Renal cortical epithelial cell (primary cell): ENCODE results near the gene THAP11. TPM values are rescaled to one million over a fixed set of nuclear protein-coding genes. Genes with fewer than 3 reads are reported as not detected.
A peak's percentile ranks its signal among the peaks of the same experiment; 100 is the strongest.

Experiments used
- DNase-seq: peaks from one replicate; pipeline ENCODE4 v3.0.0-alpha.2; 2011; ENCODE audit warnings: low read depth
- total RNA-seq: library from RNA; depleted of rRNA; stranded (reverse); fragments of >200 nt; gene quantifications from 2 replicates; pipeline ENCODE4 v1.2.3, GENCODE V29; 2014

Gene THAP11
- total RNA-seq: 19.6 and 36.1 TPM in 2 replicates

DNA sequence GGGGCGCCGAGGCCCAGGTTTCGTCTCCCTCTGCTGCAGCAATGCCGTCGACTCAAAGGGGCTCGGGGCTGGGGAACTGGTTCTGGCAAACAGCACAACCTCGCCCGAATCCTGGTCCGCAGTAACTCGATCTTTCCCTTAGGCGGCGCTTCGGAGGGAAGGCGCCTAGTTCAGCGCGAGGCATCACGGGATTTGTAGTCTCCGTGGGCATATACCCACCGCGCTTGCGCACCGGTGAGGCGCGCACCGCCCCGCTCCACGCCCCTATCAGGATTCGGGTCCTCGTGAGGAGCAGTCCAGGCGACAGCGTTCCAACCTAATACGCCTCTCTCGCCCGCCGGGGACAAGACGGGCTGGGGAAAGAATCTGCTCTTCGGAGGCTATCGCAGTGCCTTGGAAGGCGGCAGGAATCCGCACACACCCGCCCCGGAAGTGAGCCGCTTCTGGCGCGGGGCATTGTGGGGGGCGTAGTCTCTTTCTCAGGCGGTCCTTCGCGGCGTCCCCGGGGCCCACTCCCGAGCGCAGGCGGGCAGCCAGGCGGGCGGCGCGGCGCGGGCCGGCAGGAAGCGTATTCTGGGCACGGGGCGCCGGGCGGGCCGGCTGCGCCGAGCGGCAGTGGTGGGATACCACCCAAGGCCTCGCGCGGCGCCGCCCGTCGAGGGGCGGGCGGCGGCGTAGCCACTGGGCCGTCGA, at the start of gene THAP11:
TSS of gene THAP11 (plus strand) at position 505 of the 693 bp plus-strand sequence. CDS start 235 bp downstream, outside the sequence.
- peak; percentile 82 for DNase-seq

DNA sequence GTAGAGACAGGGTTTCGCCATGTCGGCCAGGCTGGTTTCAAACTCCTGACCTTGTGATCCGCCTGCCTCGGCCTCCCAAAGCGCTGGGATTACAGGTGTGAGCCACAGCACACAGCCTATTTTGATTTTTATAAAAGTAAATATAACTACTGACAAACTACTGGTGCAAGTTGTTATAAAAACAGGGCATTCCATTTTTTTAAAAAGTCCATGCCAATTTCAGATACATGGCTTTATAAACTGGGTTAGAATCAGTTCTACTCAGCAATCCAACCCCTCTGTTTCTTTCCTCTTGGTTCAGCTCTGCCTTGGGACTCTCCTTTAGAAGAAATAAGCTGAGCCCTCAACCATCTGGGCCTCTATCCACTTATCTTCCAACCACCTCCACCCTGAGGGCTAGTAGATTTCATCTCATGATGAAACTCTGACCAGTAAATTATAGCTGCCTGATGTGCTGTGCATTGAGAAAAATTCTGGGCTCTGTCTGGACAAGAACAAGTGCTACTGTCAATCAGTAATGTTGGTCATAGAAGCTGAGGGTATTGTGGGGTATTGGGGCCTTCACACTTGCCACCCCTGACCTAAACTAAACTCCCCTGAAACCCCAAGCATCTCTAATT, 45.9 kb upstream of the THAP11 start:
- no peak for DNase-seq

DNA sequence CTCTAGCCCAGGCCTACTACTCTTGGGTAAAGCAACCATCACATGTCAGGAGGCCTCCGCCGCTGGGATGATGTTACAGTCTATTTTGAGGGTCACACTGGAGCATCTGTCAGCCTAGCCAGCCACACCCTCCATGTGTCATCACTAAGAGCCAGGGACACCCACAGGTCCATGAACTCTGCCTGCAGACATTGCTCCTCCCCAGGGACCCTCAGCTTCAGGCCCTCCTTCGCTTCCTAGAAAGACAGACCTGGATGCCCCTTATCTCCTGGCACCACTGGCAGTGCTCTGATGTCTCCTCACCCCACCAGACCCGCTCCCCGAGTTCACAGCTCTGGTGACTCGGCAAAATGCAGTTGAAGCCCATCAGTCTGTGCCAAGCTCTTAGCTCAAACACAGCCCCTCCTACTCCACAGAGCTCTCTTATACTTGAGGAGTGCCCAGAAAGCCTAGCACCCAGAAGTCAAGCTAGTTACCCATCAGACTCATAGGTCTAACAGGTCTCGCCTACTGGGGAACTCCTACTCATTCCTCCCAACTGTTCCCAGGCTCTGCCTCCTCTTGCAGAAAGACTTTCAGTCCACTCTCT, 41.7 kb upstream of the THAP11 start:
- DNase-seq: no peak

DNA sequence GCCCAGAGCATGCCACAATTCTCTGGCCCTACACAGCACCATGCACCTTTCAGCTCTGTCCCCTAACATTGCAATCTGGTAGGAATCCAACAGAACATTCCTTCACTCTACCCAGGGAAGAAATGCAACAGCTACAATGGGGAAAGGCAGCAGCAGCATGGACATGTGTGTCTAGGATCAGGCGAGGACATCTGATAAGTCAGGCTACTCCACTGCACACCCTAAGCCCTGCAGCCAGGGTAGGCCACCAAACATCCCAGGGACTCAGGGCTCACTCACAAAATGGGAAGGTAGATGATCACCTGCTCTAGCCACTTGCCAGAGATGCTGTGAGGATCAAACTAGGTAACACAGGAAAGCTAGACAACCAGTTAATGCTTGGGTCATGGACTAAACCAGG, 40.9 kb upstream of the THAP11 start:
- DNase-seq: no peak

DNA sequence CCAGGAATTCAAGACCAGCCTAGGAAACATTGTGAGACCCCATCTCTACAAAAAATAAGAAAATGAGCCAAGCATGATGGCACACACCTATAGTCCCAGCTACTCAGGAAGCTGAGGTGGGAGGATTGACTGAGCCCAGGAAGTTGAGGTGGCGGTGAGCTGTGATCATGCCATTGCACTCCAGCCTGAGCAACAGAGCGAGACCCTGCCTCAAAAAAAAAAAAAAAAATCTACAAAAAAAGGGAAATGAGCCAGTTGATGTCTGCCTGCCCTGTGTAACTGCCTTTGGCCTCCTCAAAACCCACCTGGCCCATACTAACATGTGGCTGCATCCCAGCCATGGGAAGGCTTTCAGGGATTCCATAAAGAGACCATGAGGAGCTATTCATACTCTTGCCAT, 40.2 kb upstream of the THAP11 start:
- DNase-seq: no peak

DNA sequence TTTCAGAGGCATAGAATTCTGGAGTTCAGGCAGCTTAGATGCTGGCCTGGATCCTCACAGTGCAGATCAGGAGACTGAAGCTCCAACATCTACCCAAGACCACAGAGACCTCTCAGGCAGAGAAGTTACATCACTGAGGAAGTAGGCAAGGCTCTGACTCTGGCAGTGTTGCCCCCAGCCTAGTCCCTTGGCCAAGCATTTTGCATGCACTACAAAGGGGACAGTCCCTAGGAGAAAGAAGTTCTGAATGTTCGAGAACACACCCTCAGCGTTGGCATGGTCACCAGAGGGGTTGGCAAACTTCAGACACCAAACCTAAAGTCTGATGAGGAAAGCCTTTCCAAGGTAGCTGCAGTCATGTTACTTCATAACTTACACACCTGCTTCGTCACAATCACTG, 38.2 kb upstream of the THAP11 start:
- DNase-seq: no peak

DNA sequence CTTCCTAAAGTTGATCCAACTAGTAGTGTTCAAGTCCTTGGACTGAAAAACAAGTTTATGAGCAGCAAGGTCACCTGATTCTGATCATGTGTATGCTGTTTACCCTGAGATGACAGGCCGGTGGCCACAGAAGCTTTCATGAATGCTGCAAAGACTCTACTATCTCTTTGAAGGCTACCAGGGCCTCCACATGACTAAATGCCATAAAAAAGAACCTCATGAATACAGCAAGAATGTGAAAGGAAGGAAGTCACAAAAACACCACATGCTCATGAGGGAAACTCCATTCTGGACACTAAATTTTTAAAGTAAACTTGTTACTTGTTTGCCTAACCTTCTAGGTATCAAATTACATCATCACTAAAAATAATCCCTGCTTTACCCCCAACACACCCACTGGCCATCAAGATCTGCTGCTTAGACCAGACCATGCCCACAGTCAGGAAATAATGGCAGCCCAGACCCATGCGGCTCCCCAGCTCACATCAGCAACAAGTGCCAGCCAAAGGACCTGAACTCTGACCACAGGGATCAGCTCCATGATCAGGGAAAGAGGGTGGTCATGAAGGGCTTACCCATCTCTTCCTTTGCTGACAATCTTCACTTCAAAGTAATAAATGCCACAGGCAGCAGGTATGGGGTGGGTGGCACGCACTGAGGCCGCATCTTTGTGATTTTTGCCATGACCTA, 37.1 kb upstream of the THAP11 start:
- DNase-seq: peak; percentile 18

DNA sequence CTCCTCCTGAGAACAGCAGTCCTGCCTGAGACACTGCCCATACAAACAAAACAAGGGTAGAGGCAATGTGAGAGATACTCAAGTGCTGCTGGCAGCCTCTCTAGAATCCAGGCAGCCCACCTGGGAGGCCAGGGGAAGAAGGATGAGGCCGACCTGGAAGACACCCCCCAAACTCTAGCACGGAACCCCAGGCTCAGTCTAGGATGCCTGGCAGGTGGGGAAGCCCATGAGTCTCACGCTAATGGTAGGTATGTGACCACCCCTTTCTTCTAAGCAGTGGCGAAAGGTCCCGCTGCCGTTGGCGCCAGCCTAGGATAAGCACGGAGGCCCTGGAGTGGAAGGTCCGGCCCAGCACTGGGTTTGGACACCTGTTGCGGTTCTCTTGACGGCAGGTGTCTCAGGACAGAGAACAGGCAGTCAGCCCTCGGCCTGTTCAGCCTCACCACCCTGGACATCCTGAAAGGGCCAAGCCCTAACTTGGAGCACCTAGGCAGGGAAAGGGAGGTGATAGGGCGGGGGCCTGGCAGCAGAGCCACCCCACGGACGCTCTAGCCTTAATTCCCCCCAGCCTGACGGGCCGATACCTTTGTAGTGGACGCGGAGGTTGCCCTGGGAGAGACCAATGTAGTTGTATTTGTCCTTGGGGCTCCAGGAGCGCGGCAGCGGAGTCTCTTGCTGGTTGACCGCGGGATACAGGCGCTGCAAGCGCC, 36.2 kb upstream of the THAP11 start:
- no peak for DNase-seq

DNA sequence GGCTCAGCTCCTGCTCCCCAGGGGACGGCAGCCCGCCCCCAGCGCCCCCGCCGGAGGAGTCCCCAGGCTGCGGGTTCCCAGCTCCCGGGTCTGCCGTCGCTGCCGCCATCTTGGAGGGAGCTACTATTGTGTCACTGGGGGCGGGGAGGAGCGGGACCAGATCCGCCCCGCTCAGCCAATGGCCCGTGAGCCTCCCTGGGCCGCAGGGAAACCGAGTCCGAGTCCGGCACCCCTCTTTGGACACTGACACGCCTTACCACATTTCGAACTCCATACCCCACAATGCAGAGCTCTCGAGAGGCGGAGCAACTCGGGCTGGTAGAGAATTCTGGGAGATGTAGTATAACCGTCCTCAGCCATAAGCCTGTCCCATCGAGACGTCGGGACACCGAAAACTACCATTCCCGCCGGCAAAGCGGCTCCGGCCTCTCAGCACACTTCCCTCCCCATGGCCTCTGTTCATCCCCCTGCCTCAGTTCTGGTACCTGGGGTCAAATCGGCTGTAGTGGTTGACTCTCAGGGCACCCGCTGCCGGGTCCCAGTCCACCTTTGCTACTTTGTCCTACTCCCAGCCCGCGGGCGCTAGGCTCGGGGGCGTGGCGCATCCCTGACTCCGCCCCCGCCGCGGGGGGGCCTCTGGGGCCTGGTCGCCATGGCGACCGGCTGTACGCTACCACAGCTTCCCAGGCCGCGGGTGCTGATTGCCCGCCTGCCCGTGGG, 35.5 kb upstream of the THAP11 start, which contains the start of the genes RANBP10 and TSNAXIP1:
TSS of gene RANBP10 (minus strand) at position 133 of the 720 bp plus-strand sequence. CDS start at position 109, 24 bp downstream.
TSS of gene TSNAXIP1 (plus strand) at position 462 of the 720 bp plus-strand sequence. CDS start 261 bp downstream, outside the sequence.
- peak; percentile 99 for DNase-seq

DNA sequence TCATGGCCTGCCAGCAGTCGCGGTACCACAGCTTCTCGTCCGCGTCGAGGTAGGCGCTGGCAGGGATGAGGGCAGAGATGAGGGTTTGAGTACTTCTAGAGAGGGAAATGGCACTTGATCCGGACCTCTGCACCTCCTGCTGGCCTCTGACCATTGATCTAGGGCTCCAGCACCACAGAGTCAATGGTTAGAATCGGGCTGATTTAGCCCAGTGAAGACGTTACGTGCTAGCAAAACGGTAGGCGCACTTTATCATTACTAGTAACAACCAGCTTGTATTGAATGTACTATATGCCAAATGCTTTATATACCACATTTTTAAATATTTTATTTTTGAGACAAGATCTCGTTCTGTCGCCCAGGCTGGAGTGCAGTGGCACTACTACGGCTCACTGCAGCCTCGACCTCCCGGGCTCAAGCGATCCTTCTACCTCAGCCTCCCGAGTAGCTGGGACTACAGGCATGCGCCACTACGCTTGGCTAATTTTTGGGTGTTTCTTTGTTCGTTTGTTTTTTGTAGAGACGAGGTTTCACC, 34.9 kb upstream of the THAP11 start:
- DNase-seq: no peak

DNA sequence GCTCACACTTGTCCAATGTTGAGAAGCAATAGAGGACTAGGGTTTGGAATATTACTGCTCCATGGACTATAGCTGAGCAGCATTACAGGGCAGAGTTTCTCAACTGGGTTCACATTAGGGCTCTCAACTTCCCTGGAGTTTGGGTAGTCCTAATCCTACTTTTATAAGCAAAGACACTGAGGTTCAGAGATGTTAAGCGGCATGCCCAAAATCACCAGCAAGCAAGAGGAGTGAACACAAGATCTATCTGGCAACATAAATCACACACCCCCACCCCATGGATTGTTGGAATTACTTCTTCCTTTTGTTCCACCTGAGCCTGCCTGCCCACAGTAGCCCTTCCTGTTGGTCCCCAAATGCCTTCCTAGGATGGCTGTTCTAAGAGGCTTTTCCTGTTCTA, 30.2 kb upstream of the THAP11 start:
- DNase-seq: no peak

DNA sequence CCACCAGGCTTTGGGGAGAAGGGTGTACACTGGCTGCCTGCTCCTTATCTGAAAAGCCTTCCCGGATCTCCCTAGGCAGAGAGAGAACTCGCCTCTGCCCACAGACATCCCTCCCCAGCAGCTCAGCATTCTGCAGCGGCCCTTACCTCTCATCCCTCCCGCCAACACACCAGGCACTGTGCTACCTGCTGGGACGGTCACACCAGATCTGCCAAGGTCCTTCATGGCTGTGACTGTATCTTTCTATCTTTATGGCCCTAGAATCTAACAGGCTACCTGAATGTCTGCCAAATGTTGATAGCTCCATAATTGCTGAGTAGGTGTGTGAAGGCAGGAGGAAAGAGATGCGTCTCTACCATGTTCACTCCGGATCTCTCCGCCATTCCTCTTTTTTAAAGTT, 27.6 kb upstream of the THAP11 start:
- DNase-seq: no peak

DNA sequence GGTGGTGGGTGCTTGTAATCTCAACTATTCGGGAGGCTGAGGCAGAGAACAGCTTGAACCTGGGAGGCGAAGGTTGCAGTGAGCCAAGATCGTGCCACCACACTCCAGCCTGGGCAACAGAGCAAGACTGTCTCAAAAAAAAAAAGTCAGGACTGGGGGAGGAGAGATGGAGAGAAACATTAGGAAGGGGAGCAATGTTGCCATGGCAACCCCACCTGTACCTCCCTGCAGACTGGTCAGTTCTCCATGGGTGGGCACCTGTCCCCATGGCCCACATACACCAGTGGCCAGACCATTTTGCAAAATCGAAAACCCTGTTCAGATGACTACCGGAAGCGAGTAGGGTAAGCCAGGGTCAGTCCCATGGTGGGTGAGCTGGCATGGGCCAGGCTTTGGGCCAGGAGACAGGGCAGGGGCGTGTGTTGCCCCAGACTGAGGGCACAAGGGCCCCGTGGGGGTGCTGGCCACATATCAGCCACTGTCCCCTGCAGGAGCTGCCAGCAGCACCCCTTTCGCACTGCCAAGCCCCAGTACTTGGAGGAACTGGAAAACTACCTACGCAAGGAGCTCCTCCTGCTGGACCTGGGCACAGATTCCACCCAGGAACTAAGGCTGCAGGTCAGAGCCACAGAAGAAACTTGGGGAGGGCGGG, 21.4 kb upstream of the THAP11 start:
- DNase-seq: no peak

DNA sequence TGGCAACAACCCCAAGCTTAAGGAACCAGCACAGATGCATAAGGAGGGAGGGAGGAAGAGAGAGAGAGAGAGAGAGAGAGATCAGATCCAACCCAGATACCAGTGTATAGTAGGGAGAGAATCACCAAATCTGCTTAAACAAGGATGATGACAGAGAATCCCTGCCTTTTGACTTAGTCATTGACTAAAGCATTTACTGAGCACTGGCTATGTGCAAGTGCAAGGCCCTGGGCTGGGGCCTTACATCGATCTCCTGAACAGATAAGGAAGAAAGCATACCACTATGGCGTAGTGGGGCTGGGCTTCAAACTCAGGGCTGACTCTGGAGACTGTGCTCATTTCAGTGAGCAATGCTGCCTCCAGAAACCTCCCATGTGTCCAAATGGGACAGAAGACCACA, 19.6 kb upstream of the THAP11 start:
- DNase-seq: no peak

DNA sequence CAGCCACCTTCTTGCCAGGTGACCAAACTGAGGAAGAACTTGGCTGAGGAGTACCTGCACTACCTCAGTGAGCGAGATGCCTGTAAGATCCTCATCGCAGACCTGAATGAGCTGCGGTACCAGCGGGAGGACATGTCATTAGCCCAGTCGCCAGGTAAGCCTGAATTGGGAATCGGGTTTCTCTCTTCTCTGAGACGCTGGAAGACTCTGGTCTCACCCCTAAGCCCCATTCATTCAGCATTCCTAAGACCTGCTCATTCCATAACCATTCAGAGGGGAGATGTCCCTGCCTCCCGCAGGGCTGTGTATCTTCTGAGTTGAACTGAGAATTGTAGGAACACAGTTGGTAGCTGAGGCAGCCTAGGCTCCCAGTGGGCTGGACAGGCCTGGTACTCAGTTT, 17.0 kb upstream of the THAP11 start:
- DNase-seq: no peak

DNA sequence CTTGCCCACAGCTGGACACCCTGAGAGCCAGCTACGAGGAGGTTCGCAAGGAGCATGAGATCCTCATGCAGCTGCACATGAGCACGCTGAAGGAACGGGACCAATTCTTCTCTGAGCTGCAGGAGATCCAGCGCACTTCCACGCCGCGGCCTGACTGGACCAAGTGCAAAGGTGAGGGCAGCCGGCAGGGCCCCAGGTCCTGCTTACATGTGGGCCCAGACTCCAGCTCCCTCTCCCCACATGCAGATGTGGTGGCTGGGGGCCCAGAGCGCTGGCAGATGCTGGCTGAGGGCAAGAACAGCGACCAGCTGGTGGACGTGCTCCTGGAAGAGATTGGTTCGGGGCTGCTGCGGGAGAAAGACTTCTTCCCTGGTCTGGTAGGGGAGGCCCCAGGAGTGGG, 16.2 kb upstream of the THAP11 start:
- DNase-seq: no peak

DNA sequence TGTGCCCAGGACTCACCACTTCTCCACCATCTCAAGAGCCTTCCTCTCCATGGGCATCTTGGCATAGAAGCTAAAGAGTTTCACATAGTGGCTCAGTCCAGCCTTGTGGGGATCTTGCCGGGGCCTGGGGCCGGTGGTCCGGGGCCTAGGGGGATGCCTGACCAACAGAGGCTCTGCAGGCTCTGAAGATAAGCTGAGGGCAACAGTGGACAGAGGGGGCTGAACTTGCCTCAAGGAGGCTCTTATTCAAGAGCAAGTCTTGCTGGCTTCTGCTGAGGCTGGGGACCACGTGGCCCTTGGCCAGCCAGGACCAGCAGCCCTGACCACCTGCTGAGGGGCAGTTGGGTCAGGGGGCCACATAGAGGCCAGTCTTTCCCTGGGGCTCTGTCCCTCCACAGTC, 13.5 kb upstream of the THAP11 start:
- DNase-seq: no peak

DNA sequence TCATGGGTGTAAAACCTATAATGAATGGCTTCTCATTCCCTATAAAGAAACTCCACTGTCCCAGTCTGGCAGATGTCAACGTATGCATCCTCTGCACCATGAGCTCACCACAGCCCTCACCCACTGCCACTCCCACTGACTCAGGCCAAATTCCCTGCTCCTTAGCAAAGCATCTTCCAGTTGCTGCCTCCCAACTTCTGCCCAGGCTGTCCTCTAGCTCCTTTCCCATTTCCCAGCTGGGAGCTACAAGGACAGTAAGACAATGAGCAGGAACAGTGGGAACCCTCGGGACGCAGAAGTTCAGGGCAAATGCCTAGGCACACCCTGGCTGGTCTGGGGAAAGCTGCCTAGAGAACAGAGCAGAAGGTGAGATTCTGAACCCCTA, 9.1 kb upstream of the THAP11 start:
- DNase-seq: no peak

DNA sequence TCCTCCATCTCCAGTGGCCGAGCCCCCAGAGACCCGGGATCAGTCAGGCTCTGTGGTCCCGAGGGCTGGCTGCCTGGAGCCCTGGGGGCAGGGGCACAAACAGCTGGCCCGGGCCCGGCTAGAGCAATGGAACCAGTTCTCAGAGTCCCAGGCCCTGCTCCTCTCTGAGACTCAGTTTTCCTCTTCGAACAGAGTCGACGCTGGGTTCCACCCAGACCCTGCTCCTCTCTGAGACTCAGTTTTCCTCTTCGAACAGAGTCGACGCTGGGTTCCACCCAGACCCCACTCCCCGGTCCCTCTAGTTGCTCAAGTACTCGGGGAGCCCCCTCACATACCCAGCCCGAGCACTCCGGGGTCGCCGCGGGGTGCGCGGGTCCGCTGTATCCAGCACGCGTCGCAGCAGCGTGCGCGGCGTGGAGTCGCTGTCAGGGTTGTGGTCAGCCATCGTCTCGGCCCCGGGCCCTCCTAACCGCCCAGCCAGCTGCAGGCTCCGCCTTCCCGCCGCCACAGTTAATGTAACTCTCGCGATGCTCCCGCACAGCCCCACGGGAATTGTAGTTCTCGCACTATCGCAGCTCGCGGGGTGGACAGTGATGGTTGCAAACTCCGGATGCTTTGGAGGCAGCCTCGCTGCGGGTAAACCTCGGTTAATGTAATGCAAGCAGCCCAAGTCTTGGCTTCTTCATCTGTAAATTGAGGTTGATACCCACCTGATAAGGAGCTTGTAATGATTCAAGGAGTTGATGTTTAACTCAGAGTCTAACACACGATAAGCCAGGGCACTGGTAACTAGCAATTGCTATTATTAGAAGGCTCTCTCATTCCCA, 8.5 kb upstream of the THAP11 start:
- peak; percentile 75 for DNase-seq

DNA sequence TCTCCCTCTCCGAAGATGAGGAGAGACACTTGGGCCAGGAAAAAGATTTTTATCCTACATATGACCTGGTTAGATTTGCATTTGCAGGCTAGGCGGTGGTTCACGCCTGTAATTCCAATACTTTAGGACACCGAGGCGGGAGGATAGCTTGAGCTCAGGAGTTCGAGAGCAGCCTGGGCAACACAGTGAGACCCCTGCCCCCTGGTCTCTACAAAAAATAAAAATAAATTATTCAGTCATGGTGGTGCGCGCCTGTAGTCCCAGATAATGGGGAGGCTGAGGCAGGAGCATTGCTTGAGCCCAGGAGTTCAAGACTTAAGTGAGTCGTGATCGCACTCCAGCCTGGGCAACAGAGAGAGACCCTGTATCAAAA, 7.9 kb upstream of the THAP11 start:
- DNase-seq: no peak
